Activated CD4-positive, alpha-beta T cell treated with anti-CD3 and anti-CD28 coated beads, Interleukin-2, Interleukin-6, amounts not matched to agents 100 ng/mL and 50 ng/mL, durations not matched to agents 16 hours and 8 hours (primary cell): Measurements from ENCODE around the gene GPR183.
"Not testable (repeated sequence)": the region's sequence is repeated elsewhere in the genome, so short reads cannot be mapped to it uniquely, and the experiment has no call there.

Experiments
- DNase-seq: peaks from one replicate; pipeline ENCODE4 v3.0.0-alpha.2; 2020

Gene GPR183

GRCh38 chr13:99265821-99266426 is 41.3 kb downstream of the GPR183 start:
- peak; percentile 64 for DNase-seq

GRCh38 chr13:99265162-99265800 is 41.9 kb downstream of the GPR183 start:
- DNase-seq: peak; percentile 74

GRCh38 chr13:99264051-99264450 is 43.1 kb downstream of the GPR183 start:
- DNase-seq: no peak

DNA sequence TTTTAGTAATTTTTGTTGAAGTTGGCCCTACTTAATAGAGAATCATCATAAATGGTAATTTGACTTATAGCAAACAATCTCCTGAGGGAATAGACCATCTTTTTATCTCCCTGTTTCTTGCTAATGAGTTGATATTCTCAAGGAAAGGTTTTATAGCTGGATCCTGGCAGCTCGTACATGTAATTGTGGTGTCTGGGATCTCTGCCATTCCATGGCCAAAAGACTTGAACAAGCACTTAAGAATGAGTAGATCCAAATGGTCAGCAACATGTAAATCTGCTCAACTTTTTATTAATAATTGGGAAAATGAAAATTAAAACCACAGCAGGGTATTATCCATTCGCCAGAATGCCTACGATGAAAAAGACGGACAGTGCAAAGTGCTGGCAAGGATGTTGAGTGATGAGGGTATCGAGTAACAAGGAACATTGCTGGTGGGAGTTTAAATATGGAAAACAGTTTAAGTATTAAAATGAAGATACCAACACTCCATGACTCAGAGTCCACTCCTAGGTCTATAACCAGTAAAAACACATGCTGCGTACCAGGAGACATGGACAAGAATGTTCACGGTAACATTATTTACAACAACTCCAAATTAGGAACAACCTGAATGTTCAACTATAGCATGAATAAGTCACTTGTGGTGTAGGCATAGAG is 43.9 kb downstream of the GPR183 start:
- DNase-seq: no peak

- no peak for DNase-seq
Measured at GRCh38 chr13:99261059-99261458, 46.1 kb downstream of the GPR183 start.

- DNase-seq: no peak
Measured at GRCh38 chr13:99260216-99260615, 47.0 kb downstream of the GPR183 start.

- peak; percentile 43 for DNase-seq
Measured at GRCh38 chr13:99258946-99259345, 48.3 kb downstream of the GPR183 start.

DNA sequence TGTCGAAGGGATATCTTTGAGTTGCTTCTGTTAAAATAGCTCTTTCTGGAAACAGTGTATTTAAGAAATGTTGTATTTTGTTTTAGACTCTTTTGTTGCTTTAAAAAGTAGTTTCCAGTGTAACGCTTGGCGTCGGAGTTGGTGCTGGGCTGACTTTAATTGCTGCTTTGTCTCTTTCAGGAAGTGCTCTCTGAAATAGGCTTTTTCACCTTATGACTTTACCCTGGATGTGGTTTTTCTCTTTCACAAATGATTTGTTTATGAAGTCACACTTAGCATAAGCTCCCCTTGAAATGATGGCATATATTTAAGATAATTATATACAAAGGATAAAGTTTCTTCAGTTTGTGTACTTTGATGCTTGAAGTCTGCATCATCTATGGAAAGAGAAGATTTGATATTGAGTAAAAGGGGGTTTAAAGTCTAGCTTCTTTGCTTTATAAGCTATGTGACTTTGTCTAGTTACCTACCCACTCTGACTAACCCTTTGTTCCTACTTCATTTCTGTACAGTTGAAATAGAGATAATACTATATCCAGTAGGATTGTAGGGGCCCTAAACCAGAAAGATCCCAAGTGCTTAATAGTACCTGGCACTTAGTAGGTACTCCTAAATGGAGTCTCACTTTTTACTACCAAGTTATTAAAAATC is 48.9 kb downstream of the GPR183 start, which contains the start of gene GPR18:
TSS of gene GPR18 (minus strand) at position 170 of the 651 bp plus-strand sequence. CDS start 2,507 bp downstream, outside the sequence.
- peak; percentile 82 for DNase-seq

DNA sequence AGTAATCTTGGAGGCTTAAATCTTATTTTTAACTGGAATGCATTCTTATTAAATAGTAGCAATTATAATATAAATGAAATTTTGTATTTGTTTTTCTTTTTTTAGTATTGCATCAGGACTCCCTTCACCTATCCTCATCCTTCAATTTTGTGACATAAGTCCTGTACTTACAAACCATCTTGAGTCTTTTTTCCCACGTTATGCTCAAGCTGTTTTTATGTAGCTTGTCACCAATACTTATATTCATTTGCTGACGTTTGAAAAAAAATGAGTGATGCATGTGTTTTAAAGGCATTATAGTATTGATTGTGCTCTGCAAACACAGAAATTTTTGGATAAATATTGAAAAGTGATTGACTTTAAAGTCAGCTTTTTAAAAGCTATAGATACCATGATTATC is 49.9 kb downstream of the GPR183 start:
- no peak for DNase-seq

GRCh38 chr13:99256709-99257108 is 50.5 kb downstream of the GPR183 start:
- DNase-seq: no peak

DNA sequence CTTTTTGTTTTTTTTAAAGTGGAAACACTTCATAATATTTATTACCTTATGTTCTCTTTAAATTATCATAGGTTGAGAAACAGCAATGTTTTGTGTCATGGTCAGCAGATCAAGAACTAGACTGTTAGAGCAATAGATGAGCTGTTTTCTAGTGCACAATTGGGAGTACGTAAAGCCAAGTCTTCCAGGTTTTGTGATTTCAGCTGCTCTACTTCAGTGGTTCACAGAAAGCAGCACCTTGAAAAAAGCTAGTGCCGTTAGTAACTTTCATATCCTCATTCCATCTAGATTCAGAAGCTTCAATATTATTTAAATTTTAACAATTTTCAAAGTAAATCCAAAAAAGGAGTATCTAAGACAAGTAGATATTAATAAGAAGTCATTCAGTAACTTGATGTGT is 50.9 kb downstream of the GPR183 start:
- DNase-seq: no peak

DNA sequence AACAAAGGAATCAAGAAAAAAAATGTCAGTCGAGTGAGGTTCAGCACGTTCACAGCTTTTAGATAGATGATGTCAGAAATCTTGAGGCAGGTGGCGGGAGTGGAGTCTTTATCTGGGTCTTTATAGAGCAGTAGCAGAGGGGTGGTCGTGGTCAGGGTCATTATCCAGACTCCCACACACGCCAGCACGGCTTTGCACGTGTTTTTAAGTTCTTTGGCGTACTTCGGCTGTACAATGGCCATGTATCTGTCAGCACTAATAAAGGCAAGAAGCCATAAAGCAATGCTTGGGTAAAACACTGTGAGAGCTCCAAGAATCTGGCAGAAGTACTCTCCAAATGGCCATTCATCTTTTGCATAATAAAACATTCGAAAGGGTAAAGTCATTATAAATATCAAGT is 51.9 kb downstream of the GPR183 start:
- DNase-seq: no peak

DNA sequence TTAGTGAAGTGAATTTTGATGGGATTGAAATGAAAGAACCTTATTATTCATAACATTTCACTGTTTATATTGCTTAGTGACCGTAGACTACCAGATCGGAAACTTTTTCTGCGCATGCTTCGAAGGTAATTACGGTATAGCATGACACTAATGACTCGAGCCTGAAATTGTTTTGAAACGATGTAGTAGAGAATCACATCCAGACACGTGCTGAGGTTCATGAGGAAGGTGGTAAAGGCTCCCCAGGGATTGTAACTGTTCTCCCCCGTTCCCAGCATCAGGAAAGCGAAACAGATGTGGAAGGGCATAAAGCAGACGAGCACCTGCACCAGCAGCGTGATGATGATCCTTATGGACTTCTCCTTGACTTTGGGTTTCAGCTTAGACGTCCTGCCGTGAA is 52.4 kb downstream of the GPR183 start:
- no peak for DNase-seq

DNA sequence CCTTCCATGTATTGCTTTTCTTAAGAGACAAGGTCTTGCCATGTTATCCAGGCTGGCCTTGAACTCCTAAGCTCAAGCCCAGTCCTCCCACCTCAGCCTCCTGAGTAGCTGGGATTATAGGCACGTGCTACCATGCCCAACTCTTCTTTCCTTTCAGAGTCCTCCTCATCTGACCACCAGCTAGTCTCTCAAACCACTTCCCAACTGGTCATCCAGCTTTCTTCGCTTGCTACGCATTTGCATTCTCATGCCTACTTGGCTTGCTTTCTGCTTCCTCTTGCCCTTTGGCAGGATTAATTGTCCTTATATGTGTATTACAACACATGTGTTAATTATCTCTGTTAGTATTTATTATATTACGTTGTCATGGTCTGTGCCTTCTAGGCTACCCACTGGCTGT is 55.3 kb downstream of the GPR183 start:
- DNase-seq: no peak

DNA sequence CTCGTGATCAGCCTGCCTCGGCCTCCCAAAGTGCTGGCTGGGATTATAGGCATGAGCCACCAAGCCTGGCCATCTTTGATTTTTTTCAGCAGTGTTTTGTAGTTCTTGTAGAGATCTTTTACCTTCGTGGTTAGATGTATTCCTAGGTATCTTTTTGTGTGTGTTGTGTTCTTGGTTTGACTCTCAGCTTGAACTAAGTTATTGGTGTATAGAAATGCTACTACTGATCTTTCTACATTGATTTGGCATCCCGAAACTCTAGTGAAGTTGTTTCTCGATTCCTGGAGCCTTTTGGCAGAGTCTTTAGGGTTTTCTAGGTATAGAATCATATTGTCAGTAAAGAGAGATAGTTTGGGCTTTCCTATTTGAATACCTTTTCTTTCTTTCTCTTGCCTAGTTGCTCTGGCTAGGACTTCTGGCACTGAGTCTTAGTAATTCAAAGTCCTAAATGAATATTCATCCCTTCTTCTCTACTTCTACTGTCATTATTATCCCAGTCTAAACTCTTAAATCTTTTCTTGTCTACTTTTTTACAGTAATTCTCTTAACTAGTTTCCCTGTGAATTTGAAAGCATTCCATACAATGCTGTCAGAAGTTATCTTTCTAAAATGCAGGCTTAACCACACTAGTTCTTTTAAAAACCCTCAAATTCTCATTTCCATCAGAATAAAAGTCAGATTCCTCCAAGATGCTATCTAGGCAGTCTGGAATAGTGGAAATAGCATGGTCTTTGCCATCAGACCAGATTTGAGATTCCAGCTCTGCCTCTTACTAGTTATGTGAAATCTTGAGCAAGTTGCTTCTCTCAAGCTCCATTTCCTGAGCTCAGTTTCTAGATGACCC is 56.0 kb downstream of the GPR183 start:
- DNase-seq: peak; percentile 76

- DNase-seq: not testable (repeated sequence)
Measured at GRCh38 chr13:99249606-99250005, 57.6 kb downstream of the GPR183 start.

- not testable (repeated sequence) for DNase-seq
Measured at GRCh38 chr13:99249178-99249577, 58.0 kb downstream of the GPR183 start.

- DNase-seq: no peak
Measured at GRCh38 chr13:99246100-99246499, 61.1 kb downstream of the GPR183 start.
